ENCODE measurements around the gene NDUFA8. TPM values are rescaled to one million over a fixed set of nuclear protein-coding genes. Genes with fewer than 3 reads are reported as not detected.

The NDUFA8 gene
- total and polyA plus RNA-seq, 9 of the 15 experiments (the other 6 are each of a cell fraction or from before 2014, with no cell fraction given): 105 to 212 (median 133) TPM

DNA sequence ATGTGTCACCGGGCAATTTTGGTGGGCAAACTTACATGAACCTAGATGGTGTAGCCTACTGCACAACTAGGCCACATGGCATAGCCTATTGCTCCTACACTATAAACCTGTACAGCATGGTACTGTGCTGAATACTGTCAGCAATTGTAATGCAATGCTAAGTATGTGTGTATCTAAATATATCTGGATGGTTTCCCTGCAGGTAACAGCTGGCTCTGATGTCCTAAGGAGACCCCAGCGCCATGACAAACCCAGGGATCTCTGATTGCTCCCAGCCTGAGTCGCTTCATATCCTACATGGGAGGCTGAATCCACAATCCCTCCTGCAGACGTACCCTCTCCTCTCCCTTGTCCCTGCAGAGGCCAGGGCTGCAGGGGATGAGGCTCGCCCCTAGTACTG, 39.9 kb downstream of the NDUFA8 start:
- H3K79me2 ChIP-seq (ENCODE audit: control insufficient read depth, insufficient read depth, low read length): no peaks in the 10 kb centered on the region
- DNase-seq (ENCODE audit: extremely low read depth in 1 of 4, low spot score in 3 of 4) (no peak), FAIRE-seq (no peak), ATAC-seq (no peak)
- H3K36me3 ChIP-seq (ENCODE audit: control insufficient read depth, insufficient read depth, low read length): no peaks in the 10 kb centered on the region
- H3K9me1 ChIP-seq (ENCODE audit: control insufficient read depth, insufficient read depth, low read length): no peaks in the 10 kb centered on the region
- POLR2A ChIA-PET: no interaction called here
- CTCF ChIA-PET (ENCODE audit: low intra/inter-chr PET ratio): no interaction called here
- no peak overlapping the region for H3K9ac ChIP-seq (ENCODE audit: insufficient read depth in 1 of 2, low read depth in 2 of 2, low read length in 2 of 2)
- no peak overlapping the region for H3K27ac ChIP-seq (ENCODE audit: extremely low read depth, low read depth, low read length)
- no peak overlapping the region for H3K4me3 ChIP-seq
- intact Hi-C loops (cut with micrococcal nuclease) (no loop called here), in situ Hi-C loops (cut with MboI) (loop anchor here (5.0 to 10.0 kb wide), 3 partner anchors 233 to 695 kb away; no protein-coding TSS in a partner anchor)
- no peak overlapping the region for H3K4me2 ChIP-seq (ENCODE audit: insufficient read depth, low read length)
- peaks cover 4% of the 10 kb centered on the region for H4K20me1 ChIP-seq (replicated peaks; ENCODE audit: control insufficient read depth, insufficient read depth, low read length)
- TF ChIP-seq ZNF12 (CRISPR knock-in tag; IDR thresholded peaks at IDR 0.05): no peak
- no peak for TF ChIP-seq POLR2AphosphoS5 (IDR thresholded peaks at IDR 0.05; ENCODE audit: control insufficient read depth, insufficient read depth, low read depth, low read length)
- TF ChIP-seq RBM39 (optimal IDR thresholded peaks at IDR 0.05; ENCODE audit: low read depth, low read length): no peak
- no peak for TF ChIP-seq ZNF445 (CRISPR knock-in tag; IDR thresholded peaks at IDR 0.05; ENCODE audit: low read depth)
- no peak for TF ChIP-seq STAT5A (IDR thresholded peaks at IDR 0.05; ENCODE audit: borderline replicate concordance, low read length)
- no peak for TF ChIP-seq POLR2H (tag; IDR thresholded peaks at IDR 0.05; ENCODE audit: low read depth)
- no peak for TF ChIP-seq ZBTB33 (CRISPR knock-in tag; IDR thresholded peaks at IDR 0.05)
- no TSS peak for BruUV-seq (replicated peaks)
- 7% methylated on average over 5 of the region's 5 CpGs for WGBS (ENCODE audit: insufficient coverage, low coverage, missing lambda C conversion rate)
- H3K9me3 ChIP-seq (replicated peaks; ENCODE audit: control insufficient read depth, insufficient read depth, low read depth, low read length): no peaks in the 10 kb centered on the region; the same call in 1 of the 2 replicates
- H3K27me3 ChIP-seq (ENCODE audit: control insufficient read depth in 2 of 2, insufficient read depth in 2 of 2, low read length in 2 of 2): peaks cover 0 to 24% of the 10 kb centered on the region in 2 experiments; a peak in 3 of 5 replicates
- H2AFZ ChIP-seq (ENCODE audit: low read depth, low read length): no peak overlapping the region
- peaks cover 0 to 3% of the 10 kb centered on the region in 2 experiments; a peak in 1 of 5 replicates for H3K4me1 ChIP-seq (replicated peaks in 1 of 2; ENCODE audit: control insufficient read depth in 2 of 2, insufficient read depth in 2 of 2, low read length in 2 of 2)

All from K562 (cell line).